ENCODE data around the gene BCAS1.

Gene BCAS1

DNA sequence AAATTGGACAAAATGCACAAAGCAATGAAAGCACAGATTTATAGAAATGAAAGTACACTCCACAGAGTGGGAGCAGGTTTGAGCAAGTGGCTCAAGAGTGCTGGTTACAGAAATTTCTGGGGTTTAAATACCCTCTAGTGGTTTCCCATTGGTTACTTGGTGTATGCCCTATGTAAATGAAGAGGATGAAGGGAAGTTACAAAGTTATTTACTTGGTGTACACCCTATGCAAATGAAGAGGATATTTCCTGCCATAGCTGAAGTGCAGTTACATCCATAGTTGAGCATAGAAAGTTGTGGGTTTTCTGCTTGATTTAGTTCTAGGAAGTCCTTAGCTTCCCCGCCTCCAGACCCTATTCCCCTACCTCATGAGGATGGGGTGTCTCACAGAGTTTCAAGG lies 22.7 kb downstream of the BCAS1 start:
- H3F3A ChIP-seq (ENCODE audit: insufficient read depth, low read length): no peaks in the 10 kb centered on the region
- H3K27ac ChIP-seq (ENCODE audit: low read depth, low read length, poor library complexity, severe bottlenecking): no peak overlapping the region
- H3K4me3 ChIP-seq (ENCODE audit: low read depth, low read length, poor library complexity, severe bottlenecking): no peak overlapping the region
- H2AFZ ChIP-seq (ENCODE audit: low read length): no peak overlapping the region
- TF ChIP-seq, protein P1, sequence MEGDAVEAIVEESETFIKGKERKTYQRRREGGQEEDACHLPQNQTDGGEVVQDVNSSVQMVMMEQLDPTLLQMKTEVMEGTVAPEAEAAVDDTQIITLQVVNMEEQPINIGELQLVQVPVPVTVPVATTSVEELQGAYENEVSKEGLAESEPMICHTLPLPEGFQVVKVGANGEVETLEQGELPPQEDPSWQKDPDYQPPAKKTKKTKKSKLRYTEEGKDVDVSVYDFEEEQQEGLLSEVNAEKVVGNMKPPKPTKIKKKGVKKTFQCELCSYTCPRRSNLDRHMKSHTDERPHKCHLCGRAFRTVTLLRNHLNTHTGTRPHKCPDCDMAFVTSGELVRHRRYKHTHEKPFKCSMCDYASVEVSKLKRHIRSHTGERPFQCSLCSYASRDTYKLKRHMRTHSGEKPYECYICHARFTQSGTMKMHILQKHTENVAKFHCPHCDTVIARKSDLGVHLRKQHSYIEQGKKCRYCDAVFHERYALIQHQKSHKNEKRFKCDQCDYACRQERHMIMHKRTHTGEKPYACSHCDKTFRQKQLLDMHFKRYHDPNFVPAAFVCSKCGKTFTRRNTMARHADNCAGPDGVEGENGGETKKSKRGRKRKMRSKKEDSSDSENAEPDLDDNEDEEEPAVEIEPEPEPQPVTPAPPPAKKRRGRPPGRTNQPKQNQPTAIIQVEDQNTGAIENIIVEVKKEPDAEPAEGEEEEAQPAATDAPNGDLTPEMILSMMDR (IDR thresholded peaks at IDR 0.05; ENCODE audit: low read length): no peak
- no peak for TF ChIP-seq EZH2 (IDR thresholded peaks at IDR 0.05; ENCODE audit: borderline replicate concordance, low read length)
- no peaks in the 10 kb centered on the region for H3K9me3 ChIP-seq (ENCODE audit: low read length)
- no peak overlapping the region for H3K4me2 ChIP-seq (ENCODE audit: low read length)
- H3K4me1 ChIP-seq (ENCODE audit: insufficient read depth, low read length, severe bottlenecking): no peaks in the 10 kb centered on the region
- H3K27me3 ChIP-seq (ENCODE audit: insufficient read depth, low read length): no peaks in the 10 kb centered on the region
- no peaks in the 10 kb centered on the region for H3K36me3 ChIP-seq (ENCODE audit: insufficient read depth, low read length)
- H3K9me2 ChIP-seq (ENCODE audit: low read depth, low read length): no peaks in the 10 kb centered on the region
- no peaks in the 10 kb centered on the region for H3K79me2 ChIP-seq (ENCODE audit: insufficient read depth, low read length)
- H3K9ac ChIP-seq (ENCODE audit: low read length): no peak overlapping the region
- H4K20me1 ChIP-seq (ENCODE audit: insufficient read depth, low read length): no peaks in the 10 kb centered on the region

DNA sequence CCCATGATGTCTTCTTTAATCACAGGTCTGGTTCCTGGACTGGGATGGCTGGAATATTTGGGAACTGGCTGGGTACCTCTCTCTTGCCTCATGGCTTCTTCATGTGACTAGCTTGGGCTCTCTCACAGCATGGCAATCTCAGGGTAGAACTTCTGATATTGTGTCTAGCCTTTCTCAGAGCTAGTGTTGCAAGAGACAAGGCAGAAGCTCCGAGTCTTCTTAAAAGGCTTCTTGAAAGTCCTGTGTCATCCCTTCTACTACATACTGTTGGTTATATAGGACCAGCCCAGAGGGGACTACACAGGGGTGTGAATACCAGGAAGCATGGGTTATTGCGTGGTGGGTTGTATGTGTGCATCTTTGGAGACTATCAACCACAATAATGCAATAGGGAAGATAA lies 23.3 kb downstream of the BCAS1 start:
- Histone ChIP-seq H3F3A (ENCODE audit: insufficient read depth, low read length) (no peaks in the 10 kb centered on the region), H3K27ac (ENCODE audit: low read depth, low read length, poor library complexity, severe bottlenecking) (no peak overlapping the region), H3K9me3 (ENCODE audit: low read length) (no peaks in the 10 kb centered on the region), H3K9ac (ENCODE audit: low read length) (no peak overlapping the region), H3K9me2 (ENCODE audit: low read depth, low read length) (no peaks in the 10 kb centered on the region), H3K36me3 (ENCODE audit: insufficient read depth, low read length) (no peaks in the 10 kb centered on the region), H3K27me3 (ENCODE audit: insufficient read depth, low read length) (no peaks in the 10 kb centered on the region), H3K4me2 (ENCODE audit: low read length) (no peak overlapping the region), H3K4me3 (ENCODE audit: low read depth, low read length, poor library complexity, severe bottlenecking) (no peak overlapping the region), H4K20me1 (ENCODE audit: insufficient read depth, low read length) (no peaks in the 10 kb centered on the region), H2AFZ (ENCODE audit: low read length) (no peak overlapping the region), H3K79me2 (ENCODE audit: insufficient read depth, low read length) (no peaks in the 10 kb centered on the region), H3K4me1 (ENCODE audit: insufficient read depth, low read length, severe bottlenecking) (no peaks in the 10 kb centered on the region)
- TF ChIP-seq, protein P1 (IDR thresholded peaks at IDR 0.05; ENCODE audit: low read length): no peak
- no peak for TF ChIP-seq EZH2 (IDR thresholded peaks at IDR 0.05; ENCODE audit: borderline replicate concordance, low read length)

DNA sequence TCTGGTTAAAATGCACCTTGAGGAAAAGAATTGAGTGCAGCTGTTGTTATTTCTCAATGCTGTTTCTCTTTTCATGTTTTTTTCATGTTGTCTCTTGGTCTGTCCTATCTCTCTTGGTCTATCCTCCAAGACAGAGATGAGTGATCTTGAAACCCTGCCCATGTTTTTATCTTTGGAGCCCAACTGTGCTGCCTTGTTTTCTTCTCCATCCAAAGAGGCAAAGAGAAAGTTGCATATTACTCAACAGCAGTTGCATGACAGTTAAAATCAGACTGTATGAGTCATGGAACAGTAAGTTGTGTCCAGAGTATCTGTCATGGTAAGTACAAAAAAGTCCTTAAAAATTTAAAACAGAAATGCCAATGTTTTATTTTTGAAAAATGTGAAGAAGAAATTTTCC lies 26.2 kb downstream of the BCAS1 start:
- Histone ChIP-seq H4K20me1 (ENCODE audit: insufficient read depth, low read length) (no peaks in the 10 kb centered on the region), H3K4me2 (ENCODE audit: low read length) (no peak overlapping the region), H3K4me1 (ENCODE audit: insufficient read depth, low read length, severe bottlenecking) (no peaks in the 10 kb centered on the region), H3K27me3 (ENCODE audit: insufficient read depth, low read length) (no peaks in the 10 kb centered on the region), H3K27ac (ENCODE audit: low read depth, low read length, poor library complexity, severe bottlenecking) (no peak overlapping the region), H3F3A (ENCODE audit: insufficient read depth, low read length) (no peaks in the 10 kb centered on the region), H3K9ac (ENCODE audit: low read length) (no peak overlapping the region), H3K9me3 (ENCODE audit: low read length) (no peaks in the 10 kb centered on the region), H3K4me3 (ENCODE audit: low read depth, low read length, poor library complexity, severe bottlenecking) (no peak overlapping the region), H3K79me2 (ENCODE audit: insufficient read depth, low read length) (no peaks in the 10 kb centered on the region), H2AFZ (ENCODE audit: low read length) (no peak overlapping the region), H3K9me2 (ENCODE audit: low read depth, low read length) (no peaks in the 10 kb centered on the region), H3K36me3 (ENCODE audit: insufficient read depth, low read length) (no peaks in the 10 kb centered on the region)
- TF ChIP-seq, protein P1 (IDR thresholded peaks at IDR 0.05; ENCODE audit: low read length): no peak
- TF ChIP-seq EZH2 (IDR thresholded peaks at IDR 0.05; ENCODE audit: borderline replicate concordance, low read length): no peak
